Upper lobe of right lung (tissue), 1 donor: ENCODE results near the gene PTP4A2. TPM values are rescaled to one million over a fixed set of nuclear protein-coding genes. Genes with fewer than 3 reads are reported as not detected.

Source experiments
- ATAC-seq: fragments of 200-7000 bp; cut with Tn5 transposase; one replicate; pipeline ENCODE4 v1.9.1; 2020; ENCODE audit warnings: mild to moderate bottlenecking, moderate library complexity
- DNase-seq: peaks from one replicate; pipeline ENCODE4 v3.0.0-alpha.2; 2020
- H3K27ac ChIP-seq: fragments of 200-600 bp; one replicate; pipeline ENCODE4 v1.8.0; 2022
- H3K27me3 ChIP-seq: fragments of 200-600 bp; one replicate; pipeline ENCODE4 v1.8.0; 2022; ENCODE audit warnings: mild to moderate bottlenecking
- H3K36me3 ChIP-seq: fragments of 200-600 bp; one replicate; pipeline ENCODE4 v1.8.0; 2022
- H3K4me1 ChIP-seq: fragments of 200-600 bp; one replicate; pipeline ENCODE4 v1.8.0; 2022
- H3K4me3 ChIP-seq: fragments of 200-600 bp; one replicate; pipeline ENCODE4 v1.8.0; 2022; ENCODE audit warnings: mild to moderate bottlenecking
- H3K9me3 ChIP-seq: fragments of 200-600 bp; one replicate; pipeline ENCODE4 v1.8.0; 2022
- intact Hi-C: fragments of 100-400 bp; cut with DNase I; formaldehyde crosslinking; loops from one replicate; pipeline ENCODE4 v1.11.0; 2022
- total RNA-seq: library from RNA; stranded (reverse); fragmentation: NEBNext Ultra II Directional; extraction: Animal tissue kit (Norgen Biotek cat#: 25700); gene quantifications from one replicate; pipeline ENCODE4 v1.2.1, GENCODE V29; 2021
- TF ChIP-seq, protein P1 (sequence below): fragments of 200-600 bp; IDR thresholded peaks from one replicate; pipeline ENCODE4 v1.8.0; 2022; ENCODE audit warnings: antibody characterized with exemption
- donor health status: DM: no; HTN: yes; CAD: no; lungs with severe emphysema.

Gene PTP4A2
- total RNA-seq, 1 donor from 2014 or later = 244 TPM

DNA sequence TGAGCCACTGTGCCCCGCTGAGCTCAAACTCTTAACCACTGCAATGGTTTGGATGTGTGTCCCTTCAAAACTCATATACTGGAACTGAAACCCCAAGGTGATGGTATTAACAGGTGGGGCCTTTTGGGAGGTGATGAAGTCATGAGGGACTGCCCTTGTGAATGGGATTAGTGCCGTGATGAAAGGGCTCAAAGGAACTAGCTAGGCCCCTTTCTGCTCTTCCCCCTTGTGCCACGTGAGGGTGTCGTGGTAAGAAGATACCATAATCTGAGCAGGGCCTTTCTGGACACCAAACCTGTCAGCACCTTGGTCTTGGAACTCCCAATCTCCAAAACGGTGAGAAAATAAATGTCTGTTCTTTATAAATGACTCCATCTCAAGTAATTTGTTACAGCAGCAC is 76.8 kb downstream of the PTP4A2 start:
- DNase-seq = no peak
- no peaks in the 10 kb centered on the region for H3K36me3 ChIP-seq
- no peaks in the 10 kb centered on the region for H3K4me1 ChIP-seq
- no peak overlapping the region for H3K27ac ChIP-seq
- no peaks in the 10 kb centered on the region for H3K27me3 ChIP-seq
- intact Hi-C loops = no loop called here
- no peaks in the 10 kb centered on the region for H3K9me3 ChIP-seq
- ATAC-seq = no peak
- H3K4me3 ChIP-seq = no peak overlapping the region
- TF ChIP-seq, protein P1, sequence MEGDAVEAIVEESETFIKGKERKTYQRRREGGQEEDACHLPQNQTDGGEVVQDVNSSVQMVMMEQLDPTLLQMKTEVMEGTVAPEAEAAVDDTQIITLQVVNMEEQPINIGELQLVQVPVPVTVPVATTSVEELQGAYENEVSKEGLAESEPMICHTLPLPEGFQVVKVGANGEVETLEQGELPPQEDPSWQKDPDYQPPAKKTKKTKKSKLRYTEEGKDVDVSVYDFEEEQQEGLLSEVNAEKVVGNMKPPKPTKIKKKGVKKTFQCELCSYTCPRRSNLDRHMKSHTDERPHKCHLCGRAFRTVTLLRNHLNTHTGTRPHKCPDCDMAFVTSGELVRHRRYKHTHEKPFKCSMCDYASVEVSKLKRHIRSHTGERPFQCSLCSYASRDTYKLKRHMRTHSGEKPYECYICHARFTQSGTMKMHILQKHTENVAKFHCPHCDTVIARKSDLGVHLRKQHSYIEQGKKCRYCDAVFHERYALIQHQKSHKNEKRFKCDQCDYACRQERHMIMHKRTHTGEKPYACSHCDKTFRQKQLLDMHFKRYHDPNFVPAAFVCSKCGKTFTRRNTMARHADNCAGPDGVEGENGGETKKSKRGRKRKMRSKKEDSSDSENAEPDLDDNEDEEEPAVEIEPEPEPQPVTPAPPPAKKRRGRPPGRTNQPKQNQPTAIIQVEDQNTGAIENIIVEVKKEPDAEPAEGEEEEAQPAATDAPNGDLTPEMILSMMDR = no peak

DNA sequence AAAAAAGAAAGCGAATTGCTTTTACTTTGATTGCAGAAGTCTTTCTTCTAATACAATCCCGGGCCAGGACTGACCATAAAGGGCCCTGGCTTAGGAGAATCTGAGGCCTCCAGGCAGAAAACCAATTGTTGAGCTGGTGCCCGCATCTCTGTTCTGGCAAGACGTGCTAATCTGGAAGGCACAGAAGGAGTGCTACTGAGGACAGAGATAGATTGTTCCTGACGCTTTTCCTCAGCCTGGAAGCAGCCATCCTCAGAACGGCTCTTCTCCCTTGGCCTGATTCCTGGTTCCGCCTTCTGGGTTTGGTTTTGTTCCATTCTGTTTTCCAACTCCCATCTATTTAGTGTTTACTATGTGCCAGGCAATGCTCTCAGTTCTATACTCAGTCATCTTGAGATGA is 77.6 kb downstream of the PTP4A2 start:
- no peak overlapping the region for H3K27ac ChIP-seq
- TF ChIP-seq, protein P1 = no peak
- H3K4me1 ChIP-seq = no peaks in the 10 kb centered on the region
- H3K36me3 ChIP-seq = no peaks in the 10 kb centered on the region
- no peak overlapping the region for H3K4me3 ChIP-seq
- DNase-seq (no peak), ATAC-seq (no peak)
- no peaks in the 10 kb centered on the region for H3K27me3 ChIP-seq
- no peaks in the 10 kb centered on the region for H3K9me3 ChIP-seq
- intact Hi-C loops = no loop called here

DNA sequence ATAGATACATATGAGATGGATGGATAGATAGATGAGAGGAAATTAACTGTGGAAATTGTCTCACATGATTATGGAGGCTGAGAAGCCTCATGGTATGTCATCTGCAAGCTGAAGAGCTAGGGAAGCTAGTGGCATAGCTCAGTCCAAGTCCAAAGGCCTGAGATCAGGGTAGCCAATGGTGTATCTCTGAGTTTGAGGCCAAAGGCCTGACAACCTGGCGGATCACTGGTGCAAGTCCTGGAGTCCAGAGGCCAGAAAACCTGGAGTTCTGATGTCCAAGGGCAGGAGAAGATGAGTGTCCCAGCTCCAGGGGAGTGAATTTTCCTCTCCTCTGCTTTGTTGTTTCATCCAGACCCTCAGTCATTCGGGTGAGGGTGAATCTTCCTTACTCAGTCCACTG is 78.4 kb downstream of the PTP4A2 start:
- intact Hi-C loops = no loop called here
- H3K9me3 ChIP-seq = no peaks in the 10 kb centered on the region
- no peaks in the 10 kb centered on the region for H3K27me3 ChIP-seq
- no peaks in the 10 kb centered on the region for H3K36me3 ChIP-seq
- no peak overlapping the region for H3K4me3 ChIP-seq
- H3K4me1 ChIP-seq = no peaks in the 10 kb centered on the region
- TF ChIP-seq, protein P1 = no peak
- no peak for DNase-seq
- ATAC-seq = no peak
- no peak overlapping the region for H3K27ac ChIP-seq

DNA sequence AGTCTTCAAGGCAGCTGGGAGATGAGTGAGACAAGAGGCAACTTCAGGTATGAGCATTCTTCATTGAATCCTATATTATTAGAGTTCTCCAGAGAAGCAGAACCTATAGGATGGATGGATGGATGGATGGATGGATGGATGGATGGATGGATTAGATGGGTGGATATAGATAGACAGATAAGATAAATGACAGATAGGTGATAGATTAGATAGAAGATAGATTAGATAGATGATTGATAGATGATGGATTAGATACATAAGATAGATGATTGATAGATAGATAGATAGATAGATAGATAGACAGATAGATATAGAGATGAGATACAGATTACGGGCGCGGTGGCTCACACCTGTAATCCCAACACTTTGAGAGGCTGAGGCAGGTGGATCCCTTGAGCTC is 79.1 kb downstream of the PTP4A2 start:
- TF ChIP-seq, protein P1 = no peak
- no peaks in the 10 kb centered on the region for H3K4me1 ChIP-seq
- no peak for DNase-seq
- no peak for ATAC-seq
- H3K4me3 ChIP-seq = no peak overlapping the region
- H3K27ac ChIP-seq = no peak overlapping the region
- intact Hi-C loops = no loop called here
- no peaks in the 10 kb centered on the region for H3K27me3 ChIP-seq
- H3K9me3 ChIP-seq = no peaks in the 10 kb centered on the region
- H3K36me3 ChIP-seq = no peaks in the 10 kb centered on the region

DNA sequence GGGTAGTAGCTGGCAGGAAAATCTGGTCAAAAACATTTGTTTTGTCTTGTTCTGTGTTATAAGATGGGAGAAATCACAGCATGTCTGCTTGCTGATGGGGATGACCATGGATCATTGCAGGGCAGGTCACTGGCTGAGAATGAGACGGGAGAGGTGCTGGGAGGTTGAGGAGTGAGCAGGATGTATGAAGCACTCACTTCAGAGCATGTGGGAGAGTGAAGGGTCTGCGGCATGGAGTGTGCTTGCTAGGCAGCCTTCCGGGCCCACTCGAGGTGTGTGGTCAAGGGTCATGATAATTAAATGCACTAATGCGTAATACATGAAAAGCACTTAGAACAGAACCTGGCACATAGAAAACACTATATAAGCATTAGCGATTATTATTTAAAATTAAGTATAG is 80.3 kb downstream of the PTP4A2 start:
- Histone ChIP-seq H3K27ac (no peak overlapping the region), H3K27me3 (no peaks in the 10 kb centered on the region), H3K4me1 (no peaks in the 10 kb centered on the region), H3K9me3 (no peaks in the 10 kb centered on the region), H3K36me3 (no peaks in the 10 kb centered on the region), H3K4me3 (no peak overlapping the region)
- intact Hi-C loops = no loop called here
- no peak for ATAC-seq
- no peak for DNase-seq
- TF ChIP-seq, protein P1 = no peak

Other genes starting within 250 kb of the PTP4A2 start
- 28.9 TPM for gene COL16A1, start 234.4 kb downstream of the PTP4A2 start, total RNA-seq
- 0.69 TPM for gene ADGRB2, start 174.0 kb downstream of the PTP4A2 start, total RNA-seq
- gene SPOCD1, start 122.3 kb downstream of the PTP4A2 start, total RNA-seq = 31.4 TPM
- 81.7 TPM for gene KHDRBS1, start 75.5 kb upstream of the PTP4A2 start, total RNA-seq
- gene TMEM39B, start 134.6 kb upstream of the PTP4A2 start, total RNA-seq = 18.1 TPM
- 69.2 TPM for gene KPNA6, start 169.7 kb upstream of the PTP4A2 start, total RNA-seq
- 47.5 TPM for gene TXLNA, start 241.3 kb upstream of the PTP4A2 start, total RNA-seq